Stomach (tissue), 9 donors: Measurements from ENCODE around the gene TFEB. TPM values are rescaled to one million over a fixed set of nuclear protein-coding genes. Genes with fewer than 3 reads are reported as not detected.
A peak's percentile ranks its signal among the peaks of the same experiment; 100 is the strongest.

Source experiments
- DNase-seq, 2 donors: peaks; one replicate each; pipeline versions ENCODE4 v3.0.0 to v3.0.0-alpha.2; 2013 to 2019
- H3K27ac ChIP-seq, 5 donors: fragments of 200-600 bp in 4 of 5; sonication (generic) in 4 of 5; one replicate each; pipeline ENCODE4 v1.5.1; 2013 to 2019; ENCODE audit warnings: mild to moderate bottlenecking in 1 of 5, moderate library complexity in 1 of 5
- H3K27me3 ChIP-seq, 3 donors: fragments of 200-600 bp; sonication (generic); one replicate each; pipeline ENCODE4 v1.5.1; 2017 to 2019; ENCODE audit warnings: mixed run types in 1 of 3
- H3K36me3 ChIP-seq, 4 donors: fragments of 200-600 bp; sonication (generic); 1 replicate in 3 of 4; 2 replicates in 1 of 4; pipeline ENCODE4 v1.5.1; 2016 to 2019
- H3K4me1 ChIP-seq, 4 donors: fragments of 200-600 bp; sonication (generic); one replicate each; pipeline ENCODE4 v1.5.1; 2016 to 2019
- H3K4me3 ChIP-seq, 4 donors: fragments of 200-600 bp; sonication (generic) in 3 of 4; one replicate each; pipeline ENCODE4 v1.5.1; 2016 to 2019; ENCODE audit warnings: mild to moderate bottlenecking in 1 of 4
- H3K9me3 ChIP-seq, 4 donors: fragments of 200-600 bp; sonication (generic); one replicate each; pipeline ENCODE4 v1.5.1; 2016 to 2019
- CTCF ChIP-seq, 7 experiments: fragments of 450-650 bp in 4 of 7; fragments of 200-600 bp in 3 of 7; sonication (generic) in 3 of 7; IDR thresholded peaks; one replicate each; pipeline ENCODE4 v1.5.1; 2016 to 2019; ENCODE audit warnings: antibody characterized with exemption in 7 of 7, control low read depth in 2 of 7, mild to moderate bottlenecking in 1 of 7
- EP300 ChIP-seq: sonication (generic); formaldehyde crosslinking; IDR thresholded peaks from one replicate; pipeline ENCODE4 v1.6.1; 2017; ENCODE audit warnings: antibody characterized with exemption
- POLR2A ChIP-seq, 4 donors: fragments of 450-650 bp; IDR thresholded peaks; one replicate each; pipeline ENCODE4 v1.6.1; 2016; ENCODE audit warnings: antibody characterized with exemption in 4 of 4, control low read depth in 2 of 4, mild to moderate bottlenecking in 1 of 4, moderate library complexity in 1 of 4
- POLR2AphosphoS5 ChIP-seq, 3 donors: sonication (generic); formaldehyde crosslinking; IDR thresholded peaks; one replicate each; pipeline ENCODE4 v1.6.1; 2016; ENCODE audit warnings: antibody characterized with exemption in 3 of 3
- WGBS, 5 donors: extraction: QIAGEN DNeasy Blood & Tissue Kit in 3 of 5; methylation state at CpG; one replicate each; pipeline versions ENCODE4 v1.1.5 to v1.1.7; 2013 to 2018; 5-methylcytosine and 5-hydroxymethylcytosine counted together
- intact Hi-C: fragments of 100-400 bp; cut with DNase I; formaldehyde crosslinking; loops from one replicate; pipeline ENCODE4 v1.15.1; 2023; ENCODE audit warnings: low total_unique reads
- polyA plus RNA-seq, 3 donors: library from polyadenylated mRNA; stranded (reverse); fragments of 200-250 nt; gene quantifications; one replicate each; pipeline ENCODE4 v1.2.3, GENCODE V29; 2013
- total RNA-seq, 5 donors: library from RNA; depleted of rRNA; stranded (reverse); fragments of >200 nt; gene quantifications; one replicate each; pipeline versions ENCODE4 v1.1.0 to v1.2.3, GENCODE V29; 2014 to 2016
- donor health status: healthy with polysubstance abuse.
- donor health status: Bipolar disorder and iron deficiency.
- donor health status: healthy.

The TFEB gene
- total and polyA plus RNA-seq, 8 donors, result 6.4 to 130 (median 13.5) TPM

GRCh38 chr6:41699063-41699462, 36.3 kb downstream of the TFEB start:
- Histone ChIP-seq H3K9me3 (no peaks in the 10 kb centered on the region), H3K27ac (peak overlapping the region in 1 of 5 donors; percentile 42), H3K4me1 (peaks cover 4 to 18% (median 9%) of the 10 kb centered on the region in 4 donors), H3K36me3 (peaks cover 6 to 12% (median 10%) of the 10 kb centered on the region in 4 donors), H3K27me3 (no peaks in the 10 kb centered on the region), H3K4me3 (no peak overlapping the region)
- TF ChIP-seq EP300, result no peak
- TF ChIP-seq CTCF (IDR thresholded peaks at IDR 0.05), result no peak
- no peak for TF ChIP-seq POLR2A (IDR thresholded peaks at IDR 0.05)
- no peak for TF ChIP-seq POLR2AphosphoS5 (IDR thresholded peaks at IDR 0.05)
- WGBS, 5 donors, result 71 to 95% (median 84%) methylated on average over 2 of the region's 2 CpGs
- DNase-seq, result no peak
- intact Hi-C loops, result loop anchor here (5.0 kb wide), 1 partner anchor 73 kb away; no protein-coding TSS in a partner anchor

GRCh38 chr6:41697861-41698781, 37.3 kb downstream of the TFEB start:
- Histone ChIP-seq H3K9me3 (no peaks in the 10 kb centered on the region), H3K27ac (peak overlapping the region in 2 of 5 donors; percentile 42 to 45), H3K4me3 (no peak overlapping the region), H3K27me3 (no peaks in the 10 kb centered on the region), H3K4me1 (peaks cover 4 to 21% (median 12%) of the 10 kb centered on the region in 4 donors), H3K36me3 (peaks cover 6 to 12% (median 8%) of the 10 kb centered on the region in 4 donors)
- DNase-seq, result peak in 1 of 2 donors; percentile 56
- TF ChIP-seq EP300 (no peak), CTCF (IDR thresholded peaks at IDR 0.05) (no peak), POLR2A (IDR thresholded peaks at IDR 0.05) (no peak), POLR2AphosphoS5 (IDR thresholded peaks at IDR 0.05) (no peak)
- intact Hi-C loops, result loop anchor here (5.0 kb wide), 1 partner anchor 74 kb away; no protein-coding TSS in a partner anchor
- 76 to 79% (median 76%) methylated on average over 15 of the region's 15 CpGs for WGBS, 5 donors

- WGBS, 5 donors, result 90 to 96% (median 94%) methylated on average over 6 of the region's 6 CpGs
- no peak for DNase-seq
- Histone ChIP-seq H3K4me1 (peaks cover 4 to 21% (median 15%) of the 10 kb centered on the region in 4 donors), H3K9me3 (no peaks in the 10 kb centered on the region), H3K4me3 (no peak overlapping the region), H3K27me3 (no peaks in the 10 kb centered on the region), H3K36me3 (peaks cover 0 to 9% (median 2%) of the 10 kb centered on the region in 4 donors), H3K27ac (no peak overlapping the region)
- TF ChIP-seq POLR2A (IDR thresholded peaks at IDR 0.05) (no peak), EP300 (no peak), CTCF (IDR thresholded peaks at IDR 0.05) (no peak), POLR2AphosphoS5 (IDR thresholded peaks at IDR 0.05) (no peak)
- intact Hi-C loops, result loop anchor here (5.0 kb wide), 1 partner anchor 76 kb away; no protein-coding TSS in a partner anchor
These were observed 38.6 kb downstream of the TFEB start for GRCh38 chr6:41696788-41697187.

GRCh38 chr6:41695825-41696224, 39.6 kb downstream of the TFEB start:
- no peak overlapping the region for H3K4me3 ChIP-seq
- WGBS, 5 donors, result 75 to 95% (median 89%) methylated on average over 5 to 6 of the region's 6 CpGs
- intact Hi-C loops, result loop anchor here (5.0 kb wide), 1 partner anchor 76 kb away; no protein-coding TSS in a partner anchor
- peaks cover 4 to 21% (median 15%) of the 10 kb centered on the region in 4 donors for H3K4me1 ChIP-seq
- peaks cover 3 to 12% (median 7%) of the 10 kb centered on the region in 4 donors for H3K36me3 ChIP-seq
- TF ChIP-seq POLR2AphosphoS5 (IDR thresholded peaks at IDR 0.05), result no peak
- TF ChIP-seq CTCF (IDR thresholded peaks at IDR 0.05), result no peak
- TF ChIP-seq EP300, result no peak
- no peak for TF ChIP-seq POLR2A (IDR thresholded peaks at IDR 0.05)
- H3K27ac ChIP-seq, result no peak overlapping the region
- DNase-seq, result no peak
- no peaks in the 10 kb centered on the region for H3K9me3 ChIP-seq
- H3K27me3 ChIP-seq, result no peaks in the 10 kb centered on the region
